SKM-1 (cell line): ENCODE results near the gene C22orf39.

Experiments used
- DNase-seq: peaks from one replicate; lab custom pipeline; 2025; ENCODE audit not compliant: unreplicated experiment; lab: John Stamatoyannopoulos, UW

Gene C22orf39

GRCh38 chr22:19447330-19448075, at the start of gene C22orf39:
C22orf39 (minus strand) TSS chr22:19447711; CDS start chr22:19447688, 23 bp downstream.
- DNase-seq = peak; percentile 85

- DNase-seq = no peak
Observed at GRCh38 chr22:19497245-19497644, 49.7 kb upstream of the C22orf39 start.

GRCh38 chr22:19496324-19496630, 48.8 kb upstream of the C22orf39 start:
- no peak for DNase-seq

- no peak for DNase-seq
Observed at GRCh38 chr22:19495562-19496323, 48.2 kb upstream of the C22orf39 start.

- no peak for DNase-seq
Observed at GRCh38 chr22:19494676-19495173, 47.2 kb upstream of the C22orf39 start.

- DNase-seq = no peak
Observed at GRCh38 chr22:19494001-19494560, 46.6 kb upstream of the C22orf39 start.

- DNase-seq = no peak
Observed at GRCh38 chr22:19492504-19493174, 45.1 kb upstream of the C22orf39 start.

GRCh38 chr22:19490628-19491230, 43.2 kb upstream of the C22orf39 start:
- no peak for DNase-seq

- DNase-seq = no peak
Observed at GRCh38 chr22:19488884-19489843, 41.7 kb upstream of the C22orf39 start.

- no peak for DNase-seq
Observed at GRCh38 chr22:19488285-19488684, 40.8 kb upstream of the C22orf39 start.

- DNase-seq = no peak
Observed at GRCh38 chr22:19483481-19484244, 36.2 kb upstream of the C22orf39 start.

- DNase-seq = no peak
Observed at GRCh38 chr22:19482297-19482696, 34.8 kb upstream of the C22orf39 start.

GRCh38 chr22:19480789-19481188, 33.3 kb upstream of the C22orf39 start:
- DNase-seq = no peak

- DNase-seq = no peak
Observed at GRCh38 chr22:19480173-19480568, 32.7 kb upstream of the C22orf39 start.

GRCh38 chr22:19479355-19480172, 32.1 kb upstream of the C22orf39 start, which contains the start of gene CDC45:
CDC45 (plus strand) TSS chr22:19479920; CDS start chr22:19479969, 49 bp downstream.
- DNase-seq = peak; percentile 99

GRCh38 chr22:19478901-19479354, 31.4 kb upstream of the C22orf39 start, which contains the start of gene UFD1:
UFD1 (minus strand) TSS chr22:19479193; CDS start chr22:19479085, 108 bp downstream.
- DNase-seq = peak; percentile 85

- DNase-seq = no peak
Observed at GRCh38 chr22:19478045-19478900, 30.8 kb upstream of the C22orf39 start.
